ENCODE measurements around the gene CTTNBP2. TPM values are rescaled to one million over a fixed set of nuclear protein-coding genes. Genes with fewer than 3 reads are reported as not detected.

The CTTNBP2 gene
- polyA plus RNA-seq, 1 donor from 2014 or later, result 53.5 TPM

DNA sequence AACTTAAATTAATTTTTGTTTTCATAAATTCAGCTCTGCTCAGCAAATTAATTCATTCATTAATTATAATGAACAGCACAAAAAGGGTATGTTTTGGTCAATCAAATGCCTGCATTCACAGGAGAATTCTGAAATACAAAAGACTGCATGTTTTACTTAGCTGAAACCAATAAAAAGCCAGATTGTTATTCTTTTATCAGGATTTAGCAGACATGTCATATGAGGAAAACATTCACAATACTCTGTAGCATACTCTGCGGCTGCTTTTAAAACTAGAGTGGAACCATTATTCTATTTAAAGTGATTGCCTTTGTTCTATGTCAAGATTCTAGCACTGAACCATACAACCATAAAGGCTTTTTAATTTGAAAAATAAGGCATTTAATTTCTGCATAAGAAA, 19.1 kb downstream of the CTTNBP2 start:
- Histone ChIP-seq H3K27ac (ENCODE audit: low read length) (no peak overlapping the region), H2AFZ (ENCODE audit: low read depth, low read length) (no peak overlapping the region), H3K79me2 (replicated peaks; ENCODE audit: insufficient read depth, low read length) (no peaks in the 10 kb centered on the region), H4K20me1 (ENCODE audit: insufficient read depth) (no peaks in the 10 kb centered on the region), H3K27me3 (ENCODE audit: insufficient read depth, low read depth, low read length) (no peaks in the 10 kb centered on the region), H3K9ac (ENCODE audit: low read length) (no peak overlapping the region), H3K9me3 (ENCODE audit: low read length) (no peaks in the 10 kb centered on the region), H3K4me3 (ENCODE audit: low read length) (no peak overlapping the region), H3K4me2 (ENCODE audit: low read length) (no peak overlapping the region), H3F3A (ENCODE audit: insufficient read depth, low read length, poor library complexity, severe bottlenecking) (no peaks in the 10 kb centered on the region), H3K9me2 (ENCODE audit: insufficient read depth, low read length) (no peaks in the 10 kb centered on the region), H3K36me3 (ENCODE audit: insufficient read depth, low read length) (peaks cover 8% of the 10 kb centered on the region)
- no peak for TF ChIP-seq SMC3 (conservative IDR thresholded peaks at IDR 0.05; ENCODE audit: poor library complexity)
- no peak for TF ChIP-seq EZH2 (IDR thresholded peaks at IDR 0.05; ENCODE audit: borderline replicate concordance, insufficient read depth, low read length, poor library complexity, severe bottlenecking)
- no peak for TF ChIP-seq TAF1 (IDR thresholded peaks at IDR 0.05; ENCODE audit: low read depth)
- TF ChIP-seq POLR2AphosphoS5 (IDR thresholded peaks at IDR 0.05), result no peak
- no peak for TF ChIP-seq RAD21 (conservative IDR thresholded peaks at IDR 0.05)
- TF ChIP-seq MXI1 (conservative IDR thresholded peaks at IDR 0.05; ENCODE audit: poor library complexity, severe bottlenecking), result no peak
- TF ChIP-seq EP300 (conservative IDR thresholded peaks at IDR 0.05; ENCODE audit: poor library complexity, severe bottlenecking), result no peak
- TF ChIP-seq CTCF (IDR thresholded peaks at IDR 0.05; ENCODE audit: poor library complexity, severe bottlenecking), result no peak
- TF ChIP-seq REST (IDR thresholded peaks at IDR 0.05; ENCODE audit: borderline replicate concordance), result no peak

GRCh38 chr7:117848941-117849340, 24.3 kb downstream of the CTTNBP2 start:
- Histone ChIP-seq H3K9me2 (ENCODE audit: insufficient read depth, low read length) (no peaks in the 10 kb centered on the region), H3K79me2 (replicated peaks; ENCODE audit: insufficient read depth, low read length) (no peaks in the 10 kb centered on the region), H3K9me3 (ENCODE audit: low read length) (no peaks in the 10 kb centered on the region), H3K4me2 (ENCODE audit: low read length) (no peak overlapping the region), H3K4me3 (ENCODE audit: low read length) (no peak overlapping the region), H3K36me3 (ENCODE audit: insufficient read depth, low read length) (peaks cover 14% of the 10 kb centered on the region), H2AFZ (ENCODE audit: low read depth, low read length) (no peak overlapping the region), H3F3A (ENCODE audit: insufficient read depth, low read length, poor library complexity, severe bottlenecking) (no peaks in the 10 kb centered on the region), H3K27ac (ENCODE audit: low read length) (no peak overlapping the region), H3K9ac (ENCODE audit: low read length) (no peak overlapping the region), H4K20me1 (ENCODE audit: insufficient read depth) (no peaks in the 10 kb centered on the region), H3K27me3 (ENCODE audit: insufficient read depth, low read depth, low read length) (no peaks in the 10 kb centered on the region)
- no peak for TF ChIP-seq TAF1 (IDR thresholded peaks at IDR 0.05; ENCODE audit: low read depth)
- TF ChIP-seq POLR2AphosphoS5 (IDR thresholded peaks at IDR 0.05), result no peak
- TF ChIP-seq CTCF (IDR thresholded peaks at IDR 0.05; ENCODE audit: poor library complexity, severe bottlenecking), result no peak
- no peak for TF ChIP-seq SMC3 (conservative IDR thresholded peaks at IDR 0.05; ENCODE audit: poor library complexity)
- TF ChIP-seq REST (IDR thresholded peaks at IDR 0.05; ENCODE audit: borderline replicate concordance), result no peak
- TF ChIP-seq RAD21 (conservative IDR thresholded peaks at IDR 0.05), result no peak
- TF ChIP-seq EZH2 (IDR thresholded peaks at IDR 0.05; ENCODE audit: borderline replicate concordance, insufficient read depth, low read length, poor library complexity, severe bottlenecking), result no peak
- no peak for TF ChIP-seq EP300 (conservative IDR thresholded peaks at IDR 0.05; ENCODE audit: poor library complexity, severe bottlenecking)
